ENCODE data around the gene ANKRD22.

GRCh38 chr10:88865281-88865876, 13.7 kb upstream of the ANKRD22 start:
- TF ChIP-seq, protein P1, sequence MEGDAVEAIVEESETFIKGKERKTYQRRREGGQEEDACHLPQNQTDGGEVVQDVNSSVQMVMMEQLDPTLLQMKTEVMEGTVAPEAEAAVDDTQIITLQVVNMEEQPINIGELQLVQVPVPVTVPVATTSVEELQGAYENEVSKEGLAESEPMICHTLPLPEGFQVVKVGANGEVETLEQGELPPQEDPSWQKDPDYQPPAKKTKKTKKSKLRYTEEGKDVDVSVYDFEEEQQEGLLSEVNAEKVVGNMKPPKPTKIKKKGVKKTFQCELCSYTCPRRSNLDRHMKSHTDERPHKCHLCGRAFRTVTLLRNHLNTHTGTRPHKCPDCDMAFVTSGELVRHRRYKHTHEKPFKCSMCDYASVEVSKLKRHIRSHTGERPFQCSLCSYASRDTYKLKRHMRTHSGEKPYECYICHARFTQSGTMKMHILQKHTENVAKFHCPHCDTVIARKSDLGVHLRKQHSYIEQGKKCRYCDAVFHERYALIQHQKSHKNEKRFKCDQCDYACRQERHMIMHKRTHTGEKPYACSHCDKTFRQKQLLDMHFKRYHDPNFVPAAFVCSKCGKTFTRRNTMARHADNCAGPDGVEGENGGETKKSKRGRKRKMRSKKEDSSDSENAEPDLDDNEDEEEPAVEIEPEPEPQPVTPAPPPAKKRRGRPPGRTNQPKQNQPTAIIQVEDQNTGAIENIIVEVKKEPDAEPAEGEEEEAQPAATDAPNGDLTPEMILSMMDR (IDR thresholded peaks at IDR 0.05): peak in 1 of 4 experiments; percentile 19
- no peak for TF ChIP-seq EP300 (IDR thresholded peaks at IDR 0.05)

All from sigmoid colon (tissue), 4 donors.